ENCODE data around the gene PHAF1. TPM values are rescaled to one million over a fixed set of nuclear protein-coding genes. Genes with fewer than 3 reads are reported as not detected.

Gene PHAF1
- total RNA-seq, 2 donors from 2014 or later = 18.8 to 19.6 TPM

DNA sequence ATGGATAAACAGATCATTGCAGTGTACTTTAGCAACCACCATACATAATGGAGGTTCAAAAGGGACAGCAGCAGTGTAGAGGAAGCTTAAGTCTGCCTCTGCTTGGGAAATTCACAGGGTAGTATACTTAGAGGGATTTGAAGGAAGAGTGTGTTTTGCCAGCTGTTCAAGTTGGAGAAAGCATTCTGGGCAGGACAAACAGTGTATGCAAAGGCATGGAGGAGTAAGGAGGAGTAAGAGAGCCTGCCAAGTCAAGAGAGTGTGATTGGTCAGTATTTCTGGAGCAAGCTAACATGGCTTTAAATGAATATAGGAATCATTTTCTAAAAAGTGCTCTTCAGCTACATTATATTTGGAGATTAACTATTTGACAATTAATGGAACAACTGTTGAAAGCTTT is 22.9 kb upstream of the PHAF1 start:
- Mint-ChIP-seq H3K4me1 (no peaks in the 10 kb centered on the region), H3K27me3 (ENCODE audit: insufficient read depth) (no peaks in the 10 kb centered on the region), H3K9me3 (no peaks in the 10 kb centered on the region), H3K36me3 (ENCODE audit: low read depth) (peaks cover 24% of the 10 kb centered on the region), H3K27ac (no peak overlapping the region), H3K4me3 (no peak overlapping the region)
- Histone ChIP-seq H3K27me3 (ENCODE audit: control insufficient read depth, insufficient read depth, low read length, poor library complexity, severe bottlenecking) (no peaks in the 10 kb centered on the region), H3K27ac (ENCODE audit: low read depth, low read length) (no peak overlapping the region), H3K9ac (ENCODE audit: extremely low read depth, low read length, poor library complexity, severe bottlenecking) (no peak overlapping the region), H3K36me3 (ENCODE audit: control insufficient read depth, insufficient read depth, low read length) (peaks cover 77% of the 10 kb centered on the region), H3K9me3 (ENCODE audit: control insufficient read depth, low read length) (no peaks in the 10 kb centered on the region), H3K4me1 (ENCODE audit: control insufficient read depth, insufficient read depth, low read length) (no peaks in the 10 kb centered on the region), H3K4me3 (ENCODE audit: low read length) (no peak overlapping the region)
- no peak for DNase-seq
- TF ChIP-seq, protein P1, sequence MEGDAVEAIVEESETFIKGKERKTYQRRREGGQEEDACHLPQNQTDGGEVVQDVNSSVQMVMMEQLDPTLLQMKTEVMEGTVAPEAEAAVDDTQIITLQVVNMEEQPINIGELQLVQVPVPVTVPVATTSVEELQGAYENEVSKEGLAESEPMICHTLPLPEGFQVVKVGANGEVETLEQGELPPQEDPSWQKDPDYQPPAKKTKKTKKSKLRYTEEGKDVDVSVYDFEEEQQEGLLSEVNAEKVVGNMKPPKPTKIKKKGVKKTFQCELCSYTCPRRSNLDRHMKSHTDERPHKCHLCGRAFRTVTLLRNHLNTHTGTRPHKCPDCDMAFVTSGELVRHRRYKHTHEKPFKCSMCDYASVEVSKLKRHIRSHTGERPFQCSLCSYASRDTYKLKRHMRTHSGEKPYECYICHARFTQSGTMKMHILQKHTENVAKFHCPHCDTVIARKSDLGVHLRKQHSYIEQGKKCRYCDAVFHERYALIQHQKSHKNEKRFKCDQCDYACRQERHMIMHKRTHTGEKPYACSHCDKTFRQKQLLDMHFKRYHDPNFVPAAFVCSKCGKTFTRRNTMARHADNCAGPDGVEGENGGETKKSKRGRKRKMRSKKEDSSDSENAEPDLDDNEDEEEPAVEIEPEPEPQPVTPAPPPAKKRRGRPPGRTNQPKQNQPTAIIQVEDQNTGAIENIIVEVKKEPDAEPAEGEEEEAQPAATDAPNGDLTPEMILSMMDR (conservative IDR thresholded peaks at IDR 0.05) = no peak

DNA sequence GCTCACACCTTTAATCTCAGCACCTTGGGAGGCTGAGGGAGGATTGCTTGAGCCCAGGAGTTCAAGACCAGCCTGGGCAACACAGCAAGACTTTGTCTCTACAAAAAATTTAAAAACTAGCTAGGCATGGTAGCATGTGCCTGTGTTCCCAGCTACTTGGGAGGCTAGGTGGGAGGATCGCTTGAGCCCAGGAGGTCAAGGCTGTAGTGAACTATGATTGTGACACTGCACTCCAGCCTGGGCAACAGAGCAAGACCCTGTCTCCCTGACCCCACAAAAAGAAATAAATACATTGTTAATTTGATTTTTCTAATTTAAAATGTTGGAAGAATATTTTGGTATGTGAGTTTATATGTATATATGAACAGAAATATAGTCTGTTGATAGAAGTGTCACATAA is 22.4 kb upstream of the PHAF1 start:
- H3K4me1 Mint-ChIP-seq = no peaks in the 10 kb centered on the region
- H3K4me3 ChIP-seq (ENCODE audit: low read length) = no peak overlapping the region
- WGBS, 2 experiments (ENCODE audit: insufficient coverage in 1 of 2, insufficient read length in 1 of 2) = 100% methylated on average over 1 of the region's 1 CpG; no CpG with 5 or more reads in 1 of the 2 experiments

DNA sequence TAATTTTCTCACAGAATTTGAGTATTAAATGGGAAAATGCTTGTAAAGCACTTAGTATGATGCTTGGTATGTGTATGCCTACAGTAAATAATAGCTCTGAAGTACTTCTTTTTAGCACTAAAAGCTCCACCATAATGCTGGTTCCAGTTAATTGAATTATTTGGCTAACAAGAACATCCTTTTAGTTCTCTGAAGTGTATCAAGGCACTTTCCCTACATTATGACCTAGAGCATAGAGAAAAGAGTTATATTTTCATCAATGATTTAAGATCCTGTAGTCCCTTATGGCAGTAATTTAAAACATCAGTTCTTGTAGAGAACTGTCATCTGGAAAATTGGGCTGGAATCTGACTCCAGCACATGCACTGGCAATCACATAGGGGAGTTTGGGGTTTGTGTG is 21.9 kb upstream of the PHAF1 start:
- no peak overlapping the region for H3K27ac Mint-ChIP-seq
- Histone ChIP-seq H3K4me3 (ENCODE audit: low read length) (no peak overlapping the region), H3K9me3 (ENCODE audit: control insufficient read depth, low read length) (no peaks in the 10 kb centered on the region), H3K4me1 (ENCODE audit: control insufficient read depth, insufficient read depth, low read length) (no peaks in the 10 kb centered on the region), H3K27ac (ENCODE audit: low read depth, low read length) (no peak overlapping the region), H3K9ac (ENCODE audit: extremely low read depth, low read length, poor library complexity, severe bottlenecking) (no peak overlapping the region), H3K27me3 (ENCODE audit: control insufficient read depth, insufficient read depth, low read length, poor library complexity, severe bottlenecking) (no peaks in the 10 kb centered on the region), H3K36me3 (ENCODE audit: control insufficient read depth, insufficient read depth, low read length) (peaks cover 78% of the 10 kb centered on the region)
- H3K4me3 Mint-ChIP-seq = no peak overlapping the region
- no peak for DNase-seq
- H3K4me1 Mint-ChIP-seq = no peaks in the 10 kb centered on the region
- no peaks in the 10 kb centered on the region for H3K27me3 Mint-ChIP-seq (ENCODE audit: insufficient read depth)
- H3K9me3 Mint-ChIP-seq = no peaks in the 10 kb centered on the region
- TF ChIP-seq, protein P1 (conservative IDR thresholded peaks at IDR 0.05) = no peak
- peaks cover 27% of the 10 kb centered on the region for H3K36me3 Mint-ChIP-seq (ENCODE audit: low read depth)

More for the DNA sequence above, 22.4 kb upstream of the PHAF1 start:
- Histone ChIP-seq H3K27me3 (ENCODE audit: control insufficient read depth, insufficient read depth, low read length, poor library complexity, severe bottlenecking) (no peaks in the 10 kb centered on the region), H3K4me1 (ENCODE audit: control insufficient read depth, insufficient read depth, low read length) (no peaks in the 10 kb centered on the region), H3K36me3 (ENCODE audit: control insufficient read depth, insufficient read depth, low read length) (peaks cover 77% of the 10 kb centered on the region), H3K9ac (ENCODE audit: extremely low read depth, low read length, poor library complexity, severe bottlenecking) (no peak overlapping the region), H3K9me3 (ENCODE audit: control insufficient read depth, low read length) (no peaks in the 10 kb centered on the region), H3K27ac (ENCODE audit: low read depth, low read length) (no peak overlapping the region)
- DNase-seq = no peak
- no peak overlapping the region for H3K27ac Mint-ChIP-seq
- TF ChIP-seq, protein P1 (conservative IDR thresholded peaks at IDR 0.05) = no peak
- H3K27me3 Mint-ChIP-seq (ENCODE audit: insufficient read depth) = no peaks in the 10 kb centered on the region
- H3K36me3 Mint-ChIP-seq (ENCODE audit: low read depth) = peaks cover 27% of the 10 kb centered on the region
- no peaks in the 10 kb centered on the region for H3K9me3 Mint-ChIP-seq
- no peak overlapping the region for H3K4me3 Mint-ChIP-seq

Measured in endodermal cell (in vitro differentiated cells).